ENCODE measurements around the gene SUSD1.
A peak's percentile ranks its signal among the peaks of the same experiment; 100 is the strongest.

The SUSD1 gene

DNA sequence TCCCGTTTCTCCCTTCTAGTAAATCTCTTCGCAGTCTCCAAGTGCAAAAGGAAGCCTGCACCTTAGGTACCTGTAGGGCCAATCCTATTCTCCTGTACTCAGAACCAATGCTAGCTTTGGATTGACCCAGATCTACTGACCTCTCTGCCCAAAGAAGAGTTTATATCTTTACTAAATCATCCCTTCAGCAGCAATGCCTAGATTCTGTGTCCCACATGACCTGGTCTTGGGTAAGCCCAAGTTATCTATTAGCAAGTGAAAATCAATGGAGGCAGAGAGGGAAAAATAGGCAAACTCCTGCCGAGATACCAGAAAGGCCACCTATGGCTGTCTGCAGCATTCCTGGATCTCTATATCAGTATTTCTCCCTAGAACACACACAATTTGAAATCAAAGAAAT, 60.0 kb downstream of the SUSD1 start:
- TF ChIP-seq, protein P1, sequence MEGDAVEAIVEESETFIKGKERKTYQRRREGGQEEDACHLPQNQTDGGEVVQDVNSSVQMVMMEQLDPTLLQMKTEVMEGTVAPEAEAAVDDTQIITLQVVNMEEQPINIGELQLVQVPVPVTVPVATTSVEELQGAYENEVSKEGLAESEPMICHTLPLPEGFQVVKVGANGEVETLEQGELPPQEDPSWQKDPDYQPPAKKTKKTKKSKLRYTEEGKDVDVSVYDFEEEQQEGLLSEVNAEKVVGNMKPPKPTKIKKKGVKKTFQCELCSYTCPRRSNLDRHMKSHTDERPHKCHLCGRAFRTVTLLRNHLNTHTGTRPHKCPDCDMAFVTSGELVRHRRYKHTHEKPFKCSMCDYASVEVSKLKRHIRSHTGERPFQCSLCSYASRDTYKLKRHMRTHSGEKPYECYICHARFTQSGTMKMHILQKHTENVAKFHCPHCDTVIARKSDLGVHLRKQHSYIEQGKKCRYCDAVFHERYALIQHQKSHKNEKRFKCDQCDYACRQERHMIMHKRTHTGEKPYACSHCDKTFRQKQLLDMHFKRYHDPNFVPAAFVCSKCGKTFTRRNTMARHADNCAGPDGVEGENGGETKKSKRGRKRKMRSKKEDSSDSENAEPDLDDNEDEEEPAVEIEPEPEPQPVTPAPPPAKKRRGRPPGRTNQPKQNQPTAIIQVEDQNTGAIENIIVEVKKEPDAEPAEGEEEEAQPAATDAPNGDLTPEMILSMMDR (IDR thresholded peaks at IDR 0.05; ENCODE audit: low read depth, low read length), result no peak
- TF ChIP-seq MAX (IDR thresholded peaks at IDR 0.05; ENCODE audit: low read depth, low read length), result no peak
- TF ChIP-seq MYC (IDR thresholded peaks at IDR 0.05; ENCODE audit: low read depth, low read length), result no peak
- no peak for TF ChIP-seq POLR2A (IDR thresholded peaks at IDR 0.05; ENCODE audit: extremely low read depth, insufficient read length)
- no peak for DNase-seq (ENCODE audit: low read depth)
- no peak overlapping the region for H3K4me3 ChIP-seq (ENCODE audit: low read depth, low read length)

- DNase-seq (ENCODE audit: low read depth), result peak; percentile 15
- no peak overlapping the region for H3K4me3 ChIP-seq (ENCODE audit: low read depth, low read length)
- TF ChIP-seq POLR2A (IDR thresholded peaks at IDR 0.05; ENCODE audit: extremely low read depth, insufficient read length) (no peak), MAX (IDR thresholded peaks at IDR 0.05; ENCODE audit: low read depth, low read length) (no peak), MYC (IDR thresholded peaks at IDR 0.05; ENCODE audit: low read depth, low read length) (no peak)
- TF ChIP-seq, protein P1 (IDR thresholded peaks at IDR 0.05; ENCODE audit: low read depth, low read length), result no peak
These were observed 62.0 kb downstream of the SUSD1 start for GRCh38 chr9:112112941-112113681.

DNA sequence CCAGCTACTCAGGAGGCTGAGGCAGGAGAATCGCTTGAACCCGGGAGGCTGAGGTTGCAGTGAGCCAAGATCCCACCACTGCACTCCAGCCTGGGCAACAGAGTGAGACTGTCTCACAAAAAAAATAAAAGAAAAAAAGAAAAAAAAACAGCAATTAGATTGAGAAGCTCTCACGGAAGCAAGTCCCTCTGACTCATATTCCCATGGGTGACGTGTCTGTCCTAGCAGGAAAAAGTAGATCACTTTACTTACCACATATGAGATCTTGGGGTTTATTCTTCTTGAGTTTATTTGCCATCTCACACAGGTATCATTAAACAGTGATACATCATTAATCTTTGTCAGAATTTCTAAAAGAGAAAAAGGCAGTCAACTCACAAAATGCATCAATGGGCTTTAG, 62.6 kb downstream of the SUSD1 start:
- DNase-seq (ENCODE audit: low read depth), result peak; percentile 76
- TF ChIP-seq, protein P1 (IDR thresholded peaks at IDR 0.05; ENCODE audit: low read depth, low read length), result no peak
- TF ChIP-seq POLR2A (IDR thresholded peaks at IDR 0.05; ENCODE audit: extremely low read depth, insufficient read length), result no peak
- no peak for TF ChIP-seq MYC (IDR thresholded peaks at IDR 0.05; ENCODE audit: low read depth, low read length)
- TF ChIP-seq MAX (IDR thresholded peaks at IDR 0.05; ENCODE audit: low read depth, low read length), result no peak
- no peak overlapping the region for H3K4me3 ChIP-seq (ENCODE audit: low read depth, low read length)

- no peak for DNase-seq (ENCODE audit: low read depth)
- no peak overlapping the region for H3K4me3 ChIP-seq (ENCODE audit: low read depth, low read length)
- no peak for TF ChIP-seq POLR2A (IDR thresholded peaks at IDR 0.05; ENCODE audit: extremely low read depth, insufficient read length)
- TF ChIP-seq, protein P1 (IDR thresholded peaks at IDR 0.05; ENCODE audit: low read depth, low read length), result no peak
- no peak for TF ChIP-seq MAX (IDR thresholded peaks at IDR 0.05; ENCODE audit: low read depth, low read length)
- no peak for TF ChIP-seq MYC (IDR thresholded peaks at IDR 0.05; ENCODE audit: low read depth, low read length)
These were observed 63.6 kb downstream of the SUSD1 start for GRCh38 chr9:112111461-112111860.

DNA sequence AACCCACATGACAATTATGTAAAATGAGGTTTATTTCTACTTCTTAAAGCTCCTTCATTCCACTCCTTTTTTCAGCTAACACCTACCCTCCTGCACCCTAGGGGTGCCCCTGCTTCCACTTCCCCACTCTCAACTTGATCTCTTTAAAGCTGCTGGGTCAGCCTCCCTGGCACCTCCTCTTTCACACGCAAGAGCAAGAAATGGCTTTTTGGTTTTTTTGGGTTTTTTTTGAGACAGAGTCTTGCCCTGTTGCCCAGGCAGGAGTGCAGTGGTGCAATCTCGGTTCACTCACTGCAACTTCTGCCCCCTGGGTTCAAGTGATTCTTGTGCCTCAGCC, 64.4 kb downstream of the SUSD1 start:
- no peak for TF ChIP-seq MYC (IDR thresholded peaks at IDR 0.05; ENCODE audit: low read depth, low read length)
- TF ChIP-seq POLR2A (IDR thresholded peaks at IDR 0.05; ENCODE audit: extremely low read depth, insufficient read length), result no peak
- TF ChIP-seq MAX (IDR thresholded peaks at IDR 0.05; ENCODE audit: low read depth, low read length), result no peak
- TF ChIP-seq, protein P1 (IDR thresholded peaks at IDR 0.05; ENCODE audit: low read depth, low read length), result no peak
- H3K4me3 ChIP-seq (ENCODE audit: low read depth, low read length), result no peak overlapping the region
- DNase-seq (ENCODE audit: low read depth), result no peak
